ENCODE measurements around the gene YOD1. TPM values are rescaled to one million over a fixed set of nuclear protein-coding genes. Genes with fewer than 3 reads are reported as not detected.
A peak's percentile ranks its signal among the peaks of the same experiment; 100 is the strongest.

The YOD1 gene
- total RNA-seq, 1 experiment from 2014 or later: 19.2 TPM

DNA sequence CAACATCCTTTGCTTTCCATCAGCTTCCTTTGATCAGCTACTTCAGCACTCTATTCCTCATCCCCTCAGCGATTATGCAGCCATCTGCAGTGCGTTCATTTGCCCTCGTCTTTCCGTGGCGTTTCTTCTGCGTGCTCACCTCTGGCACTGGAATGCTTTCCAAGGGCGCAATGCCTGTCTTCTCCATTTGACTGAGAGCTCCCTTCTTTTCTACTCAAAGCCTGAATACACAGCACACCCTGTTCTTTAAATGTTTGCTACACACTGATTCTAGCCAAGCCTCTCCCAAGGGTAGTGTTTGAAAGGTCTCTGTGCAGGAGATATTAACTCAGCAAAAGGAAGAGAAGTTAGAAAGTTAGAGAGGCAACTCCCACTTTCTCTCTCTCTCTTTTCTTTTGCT, 41.1 kb downstream of the YOD1 start:
- no peaks in the 10 kb centered on the region for H3K36me3 Mint-ChIP-seq (ENCODE audit: insufficient read depth, unreplicated experiment)
- no TSS peak for BruUV-seq (replicated peaks)
- POLR2A ChIA-PET: interaction anchor here (0.8 to 27.1 kb wide), 6 partner anchors 7 to 60 kb away, joined by 3 to 936 read pairs (median 7); partner anchors contain the start of genes C1orf116 and PFKFB2
- CTCF ChIA-PET: interaction anchor here (0.6 to 11.4 kb wide), 3 partner anchors 16 to 490 kb away, joined by 3 to 280 read pairs (median 3); partner anchors contain the start of gene C1orf116
- no peak overlapping the region for H3K4me3 Mint-ChIP-seq (ENCODE audit: unreplicated experiment)
- intact Hi-C loops (cut with micrococcal nuclease): no loop called here
- TF ChIP-seq, protein P1, sequence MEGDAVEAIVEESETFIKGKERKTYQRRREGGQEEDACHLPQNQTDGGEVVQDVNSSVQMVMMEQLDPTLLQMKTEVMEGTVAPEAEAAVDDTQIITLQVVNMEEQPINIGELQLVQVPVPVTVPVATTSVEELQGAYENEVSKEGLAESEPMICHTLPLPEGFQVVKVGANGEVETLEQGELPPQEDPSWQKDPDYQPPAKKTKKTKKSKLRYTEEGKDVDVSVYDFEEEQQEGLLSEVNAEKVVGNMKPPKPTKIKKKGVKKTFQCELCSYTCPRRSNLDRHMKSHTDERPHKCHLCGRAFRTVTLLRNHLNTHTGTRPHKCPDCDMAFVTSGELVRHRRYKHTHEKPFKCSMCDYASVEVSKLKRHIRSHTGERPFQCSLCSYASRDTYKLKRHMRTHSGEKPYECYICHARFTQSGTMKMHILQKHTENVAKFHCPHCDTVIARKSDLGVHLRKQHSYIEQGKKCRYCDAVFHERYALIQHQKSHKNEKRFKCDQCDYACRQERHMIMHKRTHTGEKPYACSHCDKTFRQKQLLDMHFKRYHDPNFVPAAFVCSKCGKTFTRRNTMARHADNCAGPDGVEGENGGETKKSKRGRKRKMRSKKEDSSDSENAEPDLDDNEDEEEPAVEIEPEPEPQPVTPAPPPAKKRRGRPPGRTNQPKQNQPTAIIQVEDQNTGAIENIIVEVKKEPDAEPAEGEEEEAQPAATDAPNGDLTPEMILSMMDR (IDR thresholded peaks at IDR 0.05; ENCODE audit: unreplicated experiment): no peak
- peaks cover 7% of the 10 kb centered on the region for H3K9me3 Mint-ChIP-seq (ENCODE audit: unreplicated experiment)
- H3K27me3 Mint-ChIP-seq (ENCODE audit: insufficient read depth, unreplicated experiment): no peaks in the 10 kb centered on the region
- H3K4me1 Mint-ChIP-seq (ENCODE audit: insufficient read depth, unreplicated experiment): peaks cover 28% of the 10 kb centered on the region
- H3K27ac Mint-ChIP-seq (ENCODE audit: low read depth, unreplicated experiment): no peak overlapping the region
- no peak for DNase-seq (ENCODE audit: unreplicated experiment)

- intact Hi-C loops (cut with micrococcal nuclease): no loop called here
- no peak overlapping the region for H3K4me3 Mint-ChIP-seq (ENCODE audit: unreplicated experiment)
- ChIA-PET POLR2A (interaction anchor here (0.8 to 27.1 kb wide), 5 partner anchors 6 to 59 kb away, joined by 3 to 936 read pairs (median 6); partner anchors contain the start of gene C1orf116), CTCF (interaction anchor here (0.6 to 11.4 kb wide), 4 partner anchors 17 to 491 kb away, joined by 3 to 280 read pairs (median 3); partner anchors contain the start of gene C1orf116)
- H3K27me3 Mint-ChIP-seq (ENCODE audit: insufficient read depth, unreplicated experiment): no peaks in the 10 kb centered on the region
- TF ChIP-seq, protein P1 (IDR thresholded peaks at IDR 0.05; ENCODE audit: unreplicated experiment): no peak
- peaks cover 7% of the 10 kb centered on the region for H3K9me3 Mint-ChIP-seq (ENCODE audit: unreplicated experiment)
- DNase-seq (ENCODE audit: unreplicated experiment): no peak
- H3K36me3 Mint-ChIP-seq (ENCODE audit: insufficient read depth, unreplicated experiment): no peaks in the 10 kb centered on the region
- no TSS peak for BruUV-seq (replicated peaks)
- H3K4me1 Mint-ChIP-seq (ENCODE audit: insufficient read depth, unreplicated experiment): peaks cover 32% of the 10 kb centered on the region
- H3K27ac Mint-ChIP-seq (ENCODE audit: low read depth, unreplicated experiment): no peak overlapping the region
Observed at GRCh38 chr1:207009182-207009850, 41.7 kb downstream of the YOD1 start.

- POLR2A ChIA-PET: interaction anchor here (0.6 to 26.6 kb wide), 17 partner anchors 9 to 395 kb away, joined by 3 to 936 read pairs (median 4); partner anchors contain the start of genes C1orf116, CD55, DYRK3 and EIF2D
Observed at GRCh38 chr1:207007352-207008033, 43.5 kb downstream of the YOD1 start.

More at GRCh38 chr1:207007352-207008033, 43.5 kb downstream of the YOD1 start:
- H3K27ac Mint-ChIP-seq (ENCODE audit: low read depth, unreplicated experiment): peak overlapping the region; percentile 89
- peak overlapping the region; percentile 7 for H3K4me3 Mint-ChIP-seq (ENCODE audit: unreplicated experiment)
- BruUV-seq (replicated peaks): TSS peak; percentile 59
- H3K27me3 Mint-ChIP-seq (ENCODE audit: insufficient read depth, unreplicated experiment): no peaks in the 10 kb centered on the region
- CTCF ChIA-PET: interaction anchor here (0.6 to 11.4 kb wide), 7 partner anchors 19 to 789 kb away, joined by 3 to 280 read pairs (median 8); partner anchors contain the start of genes C1orf116 and EIF2D
- DNase-seq (ENCODE audit: unreplicated experiment): peak; percentile 97
- TF ChIP-seq, protein P1 (IDR thresholded peaks at IDR 0.05; ENCODE audit: unreplicated experiment): no peak
- H3K4me1 Mint-ChIP-seq (ENCODE audit: insufficient read depth, unreplicated experiment): peaks cover 44% of the 10 kb centered on the region
- no peaks in the 10 kb centered on the region for H3K36me3 Mint-ChIP-seq (ENCODE audit: insufficient read depth, unreplicated experiment)
- H3K9me3 Mint-ChIP-seq (ENCODE audit: unreplicated experiment): peaks cover 7% of the 10 kb centered on the region
- intact Hi-C loops (cut with micrococcal nuclease): loop anchor here (1.0 kb wide), 1 partner anchor 43 kb away; no protein-coding TSS in a partner anchor

All from MCF 10A (cell line).